Neural progenitor cell (in vitro differentiated cells): ENCODE measurements around the gene TRPM3.

Source experiments
- CTCF ChIP-seq: fragments of 200-600 bp; sonication (generic); IDR thresholded peaks from 2 replicates; pipeline ENCODE4 v1.5.1; 2017; ENCODE audit warnings: antibody characterized with exemption, mild to moderate bottlenecking
- EZH2 ChIP-seq: fragments of 200-600 bp; sonication (generic); IDR thresholded peaks from 2 replicates; pipeline ENCODE4 v1.6.1; 2017; ENCODE audit warnings: antibody characterized with exemption, mild to moderate bottlenecking, moderate library complexity

DNA sequence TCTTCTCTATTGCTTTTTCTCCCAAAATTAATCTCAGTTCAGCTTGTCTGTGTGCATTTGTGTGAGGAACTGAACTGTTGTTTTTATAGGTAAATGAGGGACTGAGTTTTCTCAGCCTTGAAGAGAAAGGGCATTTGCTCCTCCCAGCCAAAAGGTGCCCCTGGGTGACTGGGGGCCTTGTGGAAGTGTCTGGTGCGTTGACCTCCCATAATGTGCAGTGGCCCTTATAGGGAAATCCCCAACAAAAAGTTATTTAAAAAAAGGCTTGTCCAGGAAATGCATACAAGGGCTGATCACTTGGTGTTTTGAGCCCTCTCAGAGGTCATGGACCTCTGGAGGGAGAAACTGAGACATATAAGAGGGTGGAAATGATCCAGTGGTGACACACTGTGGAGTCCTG lies 467.3 kb downstream of the TRPM3 start:
- TF ChIP-seq CTCF: no peak
- no peak for TF ChIP-seq EZH2
